NK-92 (cell line): ENCODE results near the gene MRPL38.
"Not testable (repeated sequence)": the region's sequence is repeated elsewhere in the genome, so short reads cannot be mapped to it uniquely, and the experiment has no call there.

Source experiments
- DNase-seq: peaks from one replicate; lab custom pipeline; 2025; ENCODE audit not compliant: unreplicated experiment; lab: John Stamatoyannopoulos, UW

Gene MRPL38

DNA sequence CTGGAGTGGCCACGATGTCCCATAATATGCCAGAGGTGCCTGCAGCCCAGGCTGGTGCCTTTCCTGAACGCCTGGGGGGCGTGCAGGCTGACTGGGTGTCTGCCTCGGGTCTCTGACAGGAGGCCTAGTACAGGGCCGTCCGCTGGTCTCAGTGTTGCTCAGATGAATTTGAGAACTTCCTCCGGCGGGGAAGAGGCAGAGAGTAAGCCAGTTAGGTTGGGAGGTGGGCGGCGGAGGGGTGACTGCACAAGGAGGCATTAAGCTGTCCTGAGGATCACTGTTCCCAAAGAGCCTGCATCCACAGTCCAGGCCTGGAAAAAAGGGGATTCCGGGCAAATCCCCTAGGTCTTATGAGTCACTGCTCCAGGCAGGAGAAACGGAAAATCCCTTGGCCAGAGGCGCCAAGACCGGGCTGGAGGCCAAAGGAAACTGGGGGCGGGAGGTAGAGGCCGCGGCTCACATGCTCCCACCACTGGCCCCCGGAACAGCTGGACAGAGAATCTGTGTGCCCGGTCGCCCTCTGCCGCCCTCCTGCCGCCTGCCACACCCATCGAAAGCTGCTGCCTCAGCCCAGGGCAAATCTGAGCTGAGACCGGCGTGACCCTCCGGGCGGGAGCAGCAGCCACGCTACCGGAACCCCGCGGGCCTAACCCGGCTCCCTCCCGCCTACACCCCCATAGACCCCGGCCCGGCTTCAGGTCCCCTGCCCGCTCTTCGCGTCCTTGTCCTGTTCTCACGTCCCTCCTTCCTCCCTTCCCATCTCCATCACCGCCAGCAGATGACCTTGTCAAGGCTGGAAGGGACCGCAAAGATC lies 27.5 kb downstream of the MRPL38 start:
- DNase-seq: no peak

- no peak for DNase-seq
Observed at GRCh38 chr17:75876190-75876937, 28.3 kb downstream of the MRPL38 start.

GRCh38 chr17:75875940-75876189 lies 28.8 kb downstream of the MRPL38 start:
- DNase-seq: no peak

DNA sequence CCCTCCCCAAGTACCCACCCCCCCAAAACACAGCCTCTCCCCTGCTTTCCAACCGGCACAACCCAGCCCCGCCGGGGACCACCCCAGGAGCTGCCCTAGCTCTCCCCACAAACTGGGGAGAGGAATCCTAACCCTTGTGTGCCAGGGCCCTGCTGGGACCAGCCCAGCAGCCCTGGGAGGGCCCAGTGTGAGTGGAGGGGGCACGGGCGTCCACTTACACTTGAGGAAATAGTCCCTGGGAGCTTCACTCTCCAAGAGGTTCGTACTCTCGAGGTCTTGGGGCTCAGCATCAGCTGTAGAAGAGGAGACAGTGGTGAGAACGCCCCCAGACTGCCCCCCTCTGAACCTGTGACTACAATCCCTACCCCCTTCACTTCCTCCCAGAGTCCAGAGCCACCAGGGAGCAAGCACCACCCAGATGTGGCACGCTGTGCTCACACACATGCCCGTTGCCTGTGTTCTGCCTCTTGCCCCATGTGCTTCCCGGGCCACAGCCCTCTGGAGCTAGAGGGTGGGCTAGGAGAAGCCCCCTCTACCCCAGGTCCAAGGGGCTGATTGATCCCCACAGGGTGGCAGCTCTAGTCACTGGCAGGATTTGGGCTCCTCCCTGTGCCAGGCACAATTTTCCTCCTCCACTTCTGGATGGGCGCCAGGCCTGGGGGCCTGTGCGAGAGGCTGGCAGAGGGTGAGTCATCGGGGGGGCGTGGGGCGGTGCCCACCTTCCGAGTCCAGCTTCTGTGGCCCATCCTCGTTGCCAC lies 29.3 kb downstream of the MRPL38 start:
- DNase-seq: no peak

GRCh38 chr17:75874323-75875181 lies 30.1 kb downstream of the MRPL38 start:
- DNase-seq: no peak

DNA sequence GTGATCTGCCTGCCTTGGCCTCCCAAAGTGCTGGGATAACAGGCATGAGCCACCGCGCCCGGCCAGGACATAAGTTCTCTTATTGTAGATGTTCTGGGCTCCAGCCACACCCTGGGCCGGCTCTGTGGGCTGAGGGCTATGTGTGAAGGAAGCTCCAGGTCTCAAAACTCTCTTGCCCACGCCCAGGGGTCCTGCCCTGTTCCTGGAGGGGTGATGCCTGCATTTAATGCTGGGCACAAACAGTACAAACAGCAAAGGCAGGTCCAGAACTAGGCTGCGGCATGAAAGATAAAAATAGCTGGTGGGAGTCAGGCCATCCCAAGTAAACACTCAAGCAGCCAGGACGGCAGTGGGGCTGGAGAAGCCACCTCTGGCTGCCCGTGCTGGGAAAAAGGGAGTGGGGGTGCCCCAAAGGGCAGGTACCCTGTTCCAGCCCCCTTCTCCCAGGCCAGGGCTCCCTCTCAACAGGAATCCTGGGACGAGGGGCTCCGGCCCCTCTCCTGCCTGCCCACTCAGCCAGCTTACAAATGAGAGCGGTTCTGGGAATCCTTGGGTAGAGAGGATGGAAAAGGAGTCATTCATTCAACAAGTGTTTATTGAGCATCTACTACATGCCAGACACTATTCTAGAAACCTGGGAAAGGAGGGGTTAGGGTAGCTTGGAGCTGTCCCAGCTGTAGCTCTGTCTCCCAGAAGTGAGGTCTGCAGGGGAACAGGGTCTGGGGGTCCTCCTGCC lies 30.9 kb downstream of the MRPL38 start:
- DNase-seq: no peak

DNA sequence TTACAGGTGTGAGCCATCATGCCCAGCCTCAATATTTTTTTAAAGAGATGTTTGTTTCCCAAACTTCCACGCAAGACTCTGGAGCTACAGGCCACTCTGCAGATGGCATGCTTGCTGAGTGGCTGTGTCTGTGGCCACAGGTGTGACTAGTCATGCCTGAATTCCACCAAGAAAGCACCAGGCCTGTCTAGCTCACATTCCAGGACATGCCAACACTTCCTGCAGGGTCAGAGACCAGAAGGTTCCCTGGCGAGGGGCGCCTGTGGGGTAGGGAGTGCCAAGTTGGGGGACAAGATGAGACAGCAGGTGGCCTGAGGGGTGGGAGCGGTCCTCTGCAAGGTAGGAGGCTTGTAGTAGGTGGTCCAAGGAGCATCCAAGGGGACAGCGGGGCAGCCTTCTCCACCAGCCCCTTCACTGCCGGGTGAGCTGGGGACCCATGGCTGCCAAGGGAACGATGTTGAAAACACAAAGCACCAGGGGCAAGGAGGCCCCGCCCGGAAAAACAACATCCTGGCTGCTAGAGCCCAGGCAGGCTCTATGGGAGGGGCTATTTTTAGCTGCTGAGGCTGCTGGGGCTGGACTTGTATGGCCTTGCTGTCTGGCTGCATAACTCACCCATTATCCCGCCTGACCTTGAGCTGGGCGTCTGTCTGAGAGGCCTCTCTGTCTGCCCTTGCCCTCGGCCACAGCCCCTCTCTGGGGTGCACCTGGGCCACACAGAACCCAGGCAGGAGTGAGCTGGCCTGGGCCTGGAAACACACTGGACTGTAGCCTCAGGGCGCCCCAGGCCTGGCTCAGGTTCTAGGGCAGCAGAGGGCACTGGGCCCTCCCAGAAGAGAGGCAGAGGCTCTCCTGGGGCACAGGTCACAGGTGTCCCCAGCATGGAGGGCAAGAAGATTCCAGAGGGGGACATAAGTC lies 32.0 kb downstream of the MRPL38 start:
- no peak for DNase-seq

DNA sequence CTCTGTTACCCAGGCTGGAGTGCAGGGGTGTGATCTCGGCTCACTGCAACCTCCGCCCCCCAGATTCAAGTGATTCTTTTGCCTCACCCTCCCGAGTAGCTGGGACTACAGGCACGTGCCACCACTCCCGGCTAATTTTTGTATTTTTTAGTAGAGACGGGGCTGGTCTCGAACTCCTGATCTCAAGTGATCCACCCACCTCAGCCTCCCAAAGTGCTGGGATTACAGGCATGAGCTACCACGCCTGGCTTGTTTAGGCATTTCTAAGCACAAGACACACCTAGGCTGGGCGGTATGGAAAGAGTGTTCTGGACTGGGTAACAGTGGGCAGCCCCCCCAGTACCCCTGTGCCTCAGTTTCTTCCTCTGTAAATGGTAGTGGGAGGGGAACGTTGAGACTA lies 34.5 kb downstream of the MRPL38 start:
- not testable (repeated sequence) for DNase-seq

DNA sequence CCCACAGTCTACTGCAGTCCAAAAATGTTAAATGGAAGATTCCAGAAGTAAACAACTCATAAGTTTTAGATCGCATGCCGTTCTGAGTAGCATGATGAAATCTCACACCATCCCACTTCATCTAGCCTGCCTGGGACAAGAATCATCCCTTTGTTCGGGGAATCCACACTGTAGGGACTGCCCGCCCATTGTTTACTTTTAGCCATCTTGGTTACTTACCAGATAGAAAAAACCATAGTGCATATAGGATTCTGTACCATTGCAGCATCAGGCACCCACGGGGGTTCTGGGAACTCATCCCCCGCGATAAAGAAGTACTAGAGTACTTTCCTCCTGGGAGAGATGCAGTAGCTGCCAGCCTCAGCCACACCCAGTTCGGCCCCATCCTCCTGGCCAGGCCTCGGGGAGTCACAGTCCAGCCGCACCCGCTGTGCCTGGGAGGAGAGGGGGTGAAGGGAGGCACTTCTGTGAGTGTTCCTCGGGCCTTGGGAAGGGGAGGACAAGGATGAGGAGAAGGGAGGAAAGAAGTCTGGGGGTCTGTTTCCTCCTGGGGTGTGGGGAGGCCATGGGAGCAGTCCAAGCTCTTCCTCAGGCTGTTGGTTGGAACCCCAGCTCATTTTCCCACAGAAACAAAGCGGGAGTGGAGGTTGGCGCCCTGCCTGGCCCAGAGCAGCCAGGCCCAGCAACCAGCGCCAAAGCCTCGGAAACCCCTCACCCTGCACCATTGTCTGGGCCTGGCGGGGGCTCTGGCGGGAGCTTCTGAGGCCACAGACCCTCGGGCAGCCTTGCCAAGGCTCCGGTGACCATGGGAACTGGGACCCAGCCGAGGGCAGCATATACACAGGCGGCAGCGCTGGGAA lies 35.2 kb downstream of the MRPL38 start:
- no peak for DNase-seq

- not testable (repeated sequence) for DNase-seq
Observed at GRCh38 chr17:75868730-75869281, 35.9 kb downstream of the MRPL38 start.

GRCh38 chr17:75865404-75866188 lies 39.1 kb downstream of the MRPL38 start:
- not testable (repeated sequence) for DNase-seq

GRCh38 chr17:75864887-75865286 lies 39.8 kb downstream of the MRPL38 start:
- DNase-seq: not testable (repeated sequence)

DNA sequence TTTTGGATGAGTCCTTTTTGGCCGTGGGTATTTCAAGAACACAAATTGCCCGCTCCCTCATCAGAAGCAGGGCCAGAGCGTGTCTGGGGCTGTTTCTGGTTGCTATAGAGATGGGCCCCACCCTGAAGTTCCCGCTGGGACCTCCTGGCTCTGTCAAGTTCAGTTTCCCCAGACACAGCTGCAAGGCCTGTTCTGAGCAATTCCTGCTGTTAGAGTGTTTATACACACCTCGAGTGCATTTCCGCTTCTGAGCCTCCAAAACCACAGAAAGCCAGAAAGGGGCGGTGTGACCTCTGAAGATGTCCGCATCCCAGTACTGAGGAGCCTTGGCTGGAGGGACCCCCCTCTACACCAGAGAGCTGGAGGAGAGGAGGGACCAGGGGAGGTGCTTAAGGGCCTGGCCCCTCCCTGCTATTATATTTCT lies 40.2 kb downstream of the MRPL38 start:
- DNase-seq: no peak

- no peak for DNase-seq
Observed at GRCh38 chr17:75861927-75862317, 42.8 kb downstream of the MRPL38 start.

GRCh38 chr17:75859358-75859757 lies 45.3 kb downstream of the MRPL38 start:
- DNase-seq: not testable (repeated sequence)

DNA sequence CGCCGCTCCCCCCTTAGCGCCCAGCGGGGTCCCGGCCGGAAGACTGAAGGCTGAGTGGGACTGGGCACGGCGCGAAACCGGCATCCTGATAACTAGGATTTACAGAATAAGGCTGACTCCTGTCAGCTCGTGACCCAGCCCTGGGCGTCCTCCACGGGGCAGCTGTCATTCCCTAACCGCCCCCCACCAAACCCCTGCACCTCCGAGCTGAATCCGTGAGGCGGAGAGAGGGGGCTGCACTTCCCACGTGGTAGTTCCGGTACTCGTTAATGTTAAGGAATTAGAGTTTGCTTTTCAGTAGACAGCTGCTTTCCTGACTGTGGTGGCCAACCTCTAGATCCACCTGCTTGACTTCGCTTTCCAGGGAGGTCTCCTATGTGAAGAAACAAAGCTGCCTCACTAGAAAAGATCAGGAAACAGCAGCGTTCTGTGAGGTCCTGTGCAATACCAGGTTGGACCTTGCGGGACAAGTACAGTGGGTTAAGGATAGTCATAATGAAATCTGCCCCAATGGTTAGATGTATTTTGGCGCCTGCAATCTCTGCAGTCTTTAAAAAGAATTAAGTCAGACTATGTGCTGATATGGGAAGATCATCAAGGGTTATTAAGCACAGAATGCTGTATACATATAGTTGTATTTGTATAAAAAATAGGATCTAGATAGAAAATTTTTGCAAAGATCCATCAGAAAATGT lies 48.5 kb downstream of the MRPL38 start:
- DNase-seq: no peak
